GM12875 (cell line): ENCODE measurements around the gene DLGAP4.

ENCODE experiments used
- H3K4me3 ChIP-seq: one replicate; pipeline ENCODE4 v1.5.1; 2011; ENCODE audit warnings: low read depth, low read length, control low read depth
- CTCF ChIP-seq: IDR thresholded peaks from 2 replicates; pipeline ENCODE4 v1.5.1; 2011; ENCODE audit warnings: low read depth, mild to moderate bottlenecking, control low read depth, inconsistent platforms, low read length, moderate library complexity, borderline replicate concordance; ENCODE audit not compliant: insufficient read depth

DLGAP4 gene

GRCh38 chr20:36481380-36482043, 175.4 kb downstream of the DLGAP4 start:
- TF ChIP-seq CTCF = no peak
- no peak overlapping the region for H3K4me3 ChIP-seq

DNA sequence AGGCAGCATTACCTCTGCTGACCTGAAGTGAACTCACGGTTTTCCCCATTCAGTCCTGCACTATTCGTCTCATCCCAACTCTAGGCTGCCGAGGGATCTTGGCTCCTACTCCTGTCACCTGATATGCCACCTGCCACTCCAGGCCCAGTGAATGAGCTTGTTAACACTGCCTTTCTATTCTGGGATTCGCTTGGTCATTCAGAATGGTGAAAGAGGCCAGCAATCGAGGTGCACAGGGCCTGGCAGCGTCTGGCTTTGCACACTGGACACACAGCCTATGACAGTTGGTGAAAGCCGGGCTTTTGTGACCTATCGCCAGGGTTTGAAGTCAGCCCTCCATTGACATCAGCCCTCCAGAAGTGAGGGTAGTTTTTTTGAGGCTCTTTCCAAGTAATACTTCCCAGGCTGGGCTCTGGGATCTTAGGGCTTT, 175.9 kb downstream of the DLGAP4 start:
- TF ChIP-seq CTCF = no peak
- H3K4me3 ChIP-seq = no peak overlapping the region

DNA sequence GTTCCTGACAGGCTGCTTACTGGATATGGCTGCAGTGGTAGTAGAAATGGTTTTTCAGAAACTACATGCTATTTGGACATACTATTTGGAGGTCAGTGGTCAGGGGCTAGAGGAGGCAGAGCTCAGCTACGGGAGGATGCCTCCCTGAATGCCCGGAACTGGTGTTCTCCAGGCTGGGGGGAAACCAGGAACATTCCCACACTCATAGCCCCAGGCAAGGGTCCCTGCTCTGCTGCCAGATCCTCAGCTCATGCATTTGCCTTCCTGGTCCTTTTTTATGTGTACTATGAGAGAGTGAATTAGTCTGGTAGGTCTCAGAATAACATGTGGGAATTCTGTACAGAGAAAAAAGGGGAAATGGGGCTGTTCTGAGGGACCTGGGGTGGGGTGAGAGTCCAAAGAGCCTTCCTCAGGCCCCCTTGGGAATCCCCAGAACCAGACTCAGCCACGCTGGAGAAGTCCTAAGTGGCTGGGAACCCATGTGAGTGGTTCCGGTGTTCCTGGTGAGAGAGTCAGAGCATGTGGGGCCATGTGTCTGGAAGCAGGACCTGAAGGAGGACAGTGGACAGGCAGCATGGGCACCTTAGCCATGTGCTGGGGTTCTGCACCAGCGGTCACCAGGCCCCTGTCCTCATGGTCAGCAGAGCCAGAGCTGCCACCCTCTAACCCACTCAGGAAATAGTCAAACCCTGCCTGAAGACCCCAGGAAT, 177.2 kb downstream of the DLGAP4 start:
- no peak for TF ChIP-seq CTCF
- no peak overlapping the region for H3K4me3 ChIP-seq

DNA sequence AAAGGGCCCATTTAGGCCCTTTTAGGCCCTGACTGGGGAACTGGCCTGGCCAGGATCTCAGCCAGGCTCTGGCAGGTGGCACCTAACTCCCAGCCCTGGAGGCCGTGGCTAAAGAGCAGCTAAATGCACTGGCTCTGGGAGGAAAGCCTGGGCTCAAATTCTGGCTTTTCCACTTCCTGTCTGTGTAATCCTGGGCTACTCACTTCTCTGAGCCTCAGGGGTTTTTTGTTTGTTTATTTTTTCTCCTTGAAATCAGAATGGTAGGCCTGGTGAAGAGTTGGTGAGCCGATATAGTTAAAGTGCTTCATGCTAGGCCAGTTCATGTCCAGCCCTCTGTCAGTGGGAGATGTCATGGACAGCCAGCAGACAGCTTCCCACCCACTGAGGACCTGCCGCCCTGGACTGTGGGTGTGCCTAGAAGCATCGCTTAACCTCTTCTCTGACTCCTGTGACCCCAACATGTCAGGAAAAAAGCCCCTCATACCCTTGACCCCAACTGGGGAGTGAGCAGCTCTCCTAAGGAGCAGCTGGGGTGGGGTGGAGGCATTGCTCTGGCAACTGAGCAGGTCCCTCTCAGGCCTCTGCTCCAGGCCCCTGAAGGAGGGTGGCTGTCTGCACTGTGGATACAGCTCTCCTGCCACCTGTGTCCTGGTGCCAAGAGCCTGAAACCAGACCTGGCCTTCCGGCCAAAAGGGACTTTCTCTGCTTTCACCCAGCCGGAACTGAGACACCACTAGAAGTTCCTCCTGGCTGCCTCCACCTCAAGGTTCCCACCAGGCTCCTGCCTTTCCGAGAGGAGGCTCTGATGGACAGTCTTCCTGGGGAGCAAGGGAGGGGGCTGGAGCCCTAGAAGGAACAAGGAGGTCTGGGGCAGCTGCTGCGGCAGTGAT, 178.0 kb downstream of the DLGAP4 start:
- no peak overlapping the region for H3K4me3 ChIP-seq
- no peak for TF ChIP-seq CTCF

DNA sequence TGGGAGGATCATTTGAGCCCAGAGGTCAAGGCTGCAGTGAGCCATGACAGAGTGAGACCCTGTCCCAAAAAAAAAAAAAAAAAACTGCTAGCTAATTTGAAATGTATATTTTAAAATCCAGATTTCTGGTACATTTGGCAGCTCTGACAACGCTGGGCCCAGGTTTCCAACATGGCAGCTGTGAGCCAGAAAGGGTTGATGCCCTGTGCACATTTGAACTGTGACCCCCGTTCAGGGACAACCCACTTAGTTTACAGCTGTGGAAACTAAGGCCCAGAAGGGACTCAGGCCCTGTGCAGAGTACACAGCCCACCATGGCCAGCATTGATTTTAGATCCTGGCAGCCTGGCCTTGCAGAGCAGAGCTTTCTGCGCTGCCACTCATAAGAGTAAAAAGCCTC, 179.1 kb downstream of the DLGAP4 start:
- no peak overlapping the region for H3K4me3 ChIP-seq
- no peak for TF ChIP-seq CTCF

- no peak for TF ChIP-seq CTCF
Observed at GRCh38 chr20:36487069-36487468, 180.9 kb downstream of the DLGAP4 start.

DNA sequence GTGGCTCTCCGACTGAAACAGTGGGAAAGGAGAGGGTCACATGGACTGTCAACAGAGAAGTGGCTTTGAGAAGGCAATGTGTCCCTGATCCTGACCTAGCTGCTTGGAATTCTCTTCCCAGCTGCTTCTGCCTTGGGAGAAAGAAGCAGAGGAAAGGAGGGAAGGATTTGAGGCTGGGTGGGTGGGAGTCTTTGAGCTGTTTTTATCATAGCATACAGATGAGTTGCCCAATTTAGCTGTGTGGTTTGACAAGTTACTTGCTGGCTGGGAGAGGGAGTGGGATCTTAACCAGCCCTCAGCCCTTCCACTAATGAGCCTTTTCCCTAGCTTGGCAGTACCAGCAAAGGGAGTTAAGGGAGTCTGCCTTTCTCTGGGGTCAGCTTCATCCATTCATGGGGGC, 184.1 kb downstream of the DLGAP4 start:
- no peak for TF ChIP-seq CTCF
- no peak overlapping the region for H3K4me3 ChIP-seq

More at GRCh38 chr20:36487069-36487468, 180.9 kb downstream of the DLGAP4 start:
- no peak overlapping the region for H3K4me3 ChIP-seq
